ENCODE data around the gene SLC22A4. TPM values are rescaled to one million over a fixed set of nuclear protein-coding genes. Genes with fewer than 3 reads are reported as not detected.

SLC22A4 gene
- total RNA-seq, 2 experiments from 2014 or later, result 0.16 to 0.22 TPM

- Histone ChIP-seq H3K4me1 (ENCODE audit: insufficient read depth, low read length) (no peaks in the 10 kb centered on the region), H3K36me3 (ENCODE audit: insufficient read depth, low read length) (no peaks in the 10 kb centered on the region), H3K4me3 (ENCODE audit: low read length) (no peak overlapping the region), H3K27ac (ENCODE audit: low read depth in 1 of 2, low read length in 2 of 2) (no peak overlapping the region), H3K27me3 (ENCODE audit: control insufficient read depth in 1 of 2, insufficient read depth in 2 of 2, low read length in 2 of 2) (no peaks in the 10 kb centered on the region), H3K9me3 (ENCODE audit: control insufficient read depth in 1 of 2, insufficient read depth in 1 of 2, low read length in 2 of 2) (no peaks in the 10 kb centered on the region)
- no peaks in the 10 kb centered on the region for H3K27me3 Mint-ChIP-seq
- no peaks in the 10 kb centered on the region for H3K9me3 Mint-ChIP-seq
- TF ChIP-seq CTCF (IDR thresholded peaks at IDR 0.05), result no peak
- no peaks in the 10 kb centered on the region for H3K4me1 Mint-ChIP-seq (ENCODE audit: low read depth)
- ChIA-PET POLR2A (no interaction called here), CTCF (no interaction called here)
- H3K27ac Mint-ChIP-seq, result no peak overlapping the region
- H3K4me3 Mint-ChIP-seq, result no peak overlapping the region
- ATAC-seq (ENCODE audit: poor library complexity) (no peak), DNase-seq (no peak)
- H3K36me3 Mint-ChIP-seq (ENCODE audit: low read depth), result no peaks in the 10 kb centered on the region
- intact Hi-C loops (cut with DNase I, micrococcal nuclease), result no loop called here
Observed at GRCh38 chr5:132264546-132265335, 29.5 kb upstream of the SLC22A4 start.

- no peak for ATAC-seq (ENCODE audit: poor library complexity)
- ChIA-PET POLR2A (no interaction called here), CTCF (no interaction called here)
- Histone ChIP-seq H3K36me3 (ENCODE audit: insufficient read depth, low read length) (no peaks in the 10 kb centered on the region), H3K4me1 (ENCODE audit: insufficient read depth, low read length) (no peaks in the 10 kb centered on the region), H3K9me3 (ENCODE audit: control insufficient read depth in 1 of 2, insufficient read depth in 1 of 2, low read length in 2 of 2) (no peaks in the 10 kb centered on the region), H3K27ac (ENCODE audit: low read depth in 1 of 2, low read length in 2 of 2) (no peak overlapping the region), H3K4me3 (ENCODE audit: low read length) (no peak overlapping the region), H3K27me3 (ENCODE audit: control insufficient read depth in 1 of 2, insufficient read depth in 2 of 2, low read length in 2 of 2) (no peaks in the 10 kb centered on the region)
- H3K27me3 Mint-ChIP-seq, result no peaks in the 10 kb centered on the region
- no peak for TF ChIP-seq CTCF (IDR thresholded peaks at IDR 0.05)
- no peak for DNase-seq
- no peaks in the 10 kb centered on the region for H3K36me3 Mint-ChIP-seq (ENCODE audit: low read depth)
- intact Hi-C loops (cut with DNase I, micrococcal nuclease), result no loop called here
- no peak overlapping the region for H3K4me3 Mint-ChIP-seq
- H3K27ac Mint-ChIP-seq, result no peak overlapping the region
- H3K4me1 Mint-ChIP-seq (ENCODE audit: low read depth), result no peaks in the 10 kb centered on the region
- H3K9me3 Mint-ChIP-seq, result no peaks in the 10 kb centered on the region
Observed at GRCh38 chr5:132265336-132266030, 28.7 kb upstream of the SLC22A4 start.

GRCh38 chr5:132266031-132266835, 28.0 kb upstream of the SLC22A4 start:
- no peak for DNase-seq
- no peak overlapping the region for H3K27ac Mint-ChIP-seq
- ChIA-PET CTCF (no interaction called here), POLR2A (no interaction called here)
- H3K27me3 Mint-ChIP-seq, result no peaks in the 10 kb centered on the region
- H3K9me3 ChIP-seq (ENCODE audit: control insufficient read depth in 1 of 2, insufficient read depth in 1 of 2, low read length in 2 of 2), result no peaks in the 10 kb centered on the region
- peaks cover 4% of the 10 kb centered on the region for H3K4me1 Mint-ChIP-seq (ENCODE audit: low read depth)
- H3K27ac ChIP-seq (ENCODE audit: low read depth in 1 of 2, low read length in 2 of 2), result no peak overlapping the region
- H3K9me3 Mint-ChIP-seq, result no peaks in the 10 kb centered on the region
- H3K4me3 ChIP-seq (ENCODE audit: low read length), result no peak overlapping the region
- intact Hi-C loops (cut with DNase I, micrococcal nuclease), result no loop called here
- H3K4me1 ChIP-seq (ENCODE audit: insufficient read depth, low read length), result peaks cover 2% of the 10 kb centered on the region
- no peaks in the 10 kb centered on the region for H3K27me3 ChIP-seq (ENCODE audit: control insufficient read depth in 1 of 2, insufficient read depth in 2 of 2, low read length in 2 of 2)
- H3K36me3 ChIP-seq (ENCODE audit: insufficient read depth, low read length), result no peaks in the 10 kb centered on the region
- H3K36me3 Mint-ChIP-seq (ENCODE audit: low read depth), result no peaks in the 10 kb centered on the region
- no peak overlapping the region for H3K4me3 Mint-ChIP-seq
- no peak for TF ChIP-seq CTCF (IDR thresholded peaks at IDR 0.05)
- ATAC-seq (ENCODE audit: poor library complexity), result no peak
